HUES64 (cell line): ENCODE data around the gene ZNF501.
A peak's percentile ranks its signal among the peaks of the same experiment; 100 is the strongest.

Experiments used
- H3K27ac ChIP-seq: 2 replicates; pipeline ENCODE4 v1.7.0; 2013; ENCODE audit warnings: low read depth, low read length, inconsistent platforms
- H3K27me3 ChIP-seq: 2 replicates; pipeline ENCODE4 v1.6.1; 2013; ENCODE audit warnings: mild to moderate bottlenecking, low read length; ENCODE audit not compliant: insufficient read depth
- H3K36me3 ChIP-seq: 2 replicates; pipeline ENCODE4 v1.6.1; 2013; ENCODE audit warnings: mild to moderate bottlenecking, low read length; ENCODE audit not compliant: insufficient read depth
- H3K4me1 ChIP-seq: 2 replicates; pipeline ENCODE4 v1.6.1; 2013; ENCODE audit warnings: mild to moderate bottlenecking, low read length, moderate library complexity; ENCODE audit not compliant: insufficient read depth
- H3K4me3 ChIP-seq: 2 replicates; pipeline ENCODE4 v1.5.1; 2013; ENCODE audit warnings: mild to moderate bottlenecking, low read length, moderate library complexity
- H3K9ac ChIP-seq: 2 replicates; pipeline ENCODE4 v1.6.1; 2013; ENCODE audit warnings: mild to moderate bottlenecking, low read depth, low read length
- H3K9me3 ChIP-seq: 2 replicates; pipeline ENCODE4 v1.6.1; 2013; ENCODE audit warnings: low read depth, low read length; ENCODE audit not compliant: insufficient read depth
- WGBS: fragments of 150-250, 120-280 bp; methylation state at CpG from one replicate; pipeline ENCODE4 v1.1.7; 2013; ENCODE audit warnings: missing lambda C conversion rate; 5-methylcytosine and 5-hydroxymethylcytosine counted together

The ZNF501 gene

DNA sequence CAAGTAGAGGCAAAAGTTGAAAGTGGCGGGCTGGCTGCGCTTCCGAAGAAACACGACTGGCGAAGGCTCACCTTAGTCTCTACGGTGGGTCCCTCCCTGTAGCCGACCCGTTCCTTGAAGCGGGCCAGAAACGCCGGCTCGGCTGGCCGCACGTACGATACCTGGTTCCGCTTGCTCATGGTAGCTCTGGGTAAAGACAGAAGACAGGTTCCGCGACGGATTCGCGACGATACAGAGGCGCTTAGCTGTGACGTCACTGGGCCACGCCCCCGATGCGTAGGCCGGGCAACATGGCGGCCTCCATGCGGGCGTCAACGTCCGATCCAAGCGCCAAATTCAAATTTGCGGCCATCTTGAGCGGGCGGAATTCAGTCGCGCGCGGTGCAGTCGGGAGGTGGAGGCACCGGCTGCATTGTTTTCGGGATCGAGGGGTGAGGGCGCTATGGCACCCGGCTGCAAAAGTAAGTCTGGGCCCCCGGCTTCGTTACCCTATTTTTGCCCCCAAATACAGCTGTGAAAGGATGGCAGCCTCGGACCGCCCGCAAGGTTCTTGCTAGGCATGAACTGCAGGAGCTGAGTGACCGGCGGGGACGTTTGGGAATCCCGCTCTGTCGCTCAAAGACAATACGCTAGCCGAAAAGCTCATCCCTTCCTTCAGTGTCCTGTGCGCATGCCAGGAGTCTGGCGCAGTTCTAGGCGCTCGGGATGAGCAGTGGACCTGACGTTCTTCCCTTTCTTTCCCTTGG lies 32.2 kb downstream of the ZNF501 start, which contains the start of the genes KIAA1143 and KIF15:
KIAA1143 (minus strand) TSS at position 196 of the 746 bp plus-strand sequence; CDS start at position 179, 17 bp downstream.
KIF15 (plus strand) TSS at position 371 of the 746 bp plus-strand sequence; CDS start at position 443, 72 bp downstream.
- Histone ChIP-seq H3K9me3 (peaks cover 20% of the 10 kb centered on the region; the same call in 1 of the 2 replicates), H3K4me1 (peaks cover 5% of the 10 kb centered on the region), H3K36me3 (peaks cover 54% of the 10 kb centered on the region), H3K27me3 (no peaks in the 10 kb centered on the region), H3K27ac (peak within 1 kb of the TSS; percentile 97), H3K9ac (peak within 1 kb of the TSS; percentile 98), H3K4me3 (peak within 1 kb of the TSS; percentile 96)
- WGBS = under 1% methylated on average over 64 of the region's 64 CpGs

DNA sequence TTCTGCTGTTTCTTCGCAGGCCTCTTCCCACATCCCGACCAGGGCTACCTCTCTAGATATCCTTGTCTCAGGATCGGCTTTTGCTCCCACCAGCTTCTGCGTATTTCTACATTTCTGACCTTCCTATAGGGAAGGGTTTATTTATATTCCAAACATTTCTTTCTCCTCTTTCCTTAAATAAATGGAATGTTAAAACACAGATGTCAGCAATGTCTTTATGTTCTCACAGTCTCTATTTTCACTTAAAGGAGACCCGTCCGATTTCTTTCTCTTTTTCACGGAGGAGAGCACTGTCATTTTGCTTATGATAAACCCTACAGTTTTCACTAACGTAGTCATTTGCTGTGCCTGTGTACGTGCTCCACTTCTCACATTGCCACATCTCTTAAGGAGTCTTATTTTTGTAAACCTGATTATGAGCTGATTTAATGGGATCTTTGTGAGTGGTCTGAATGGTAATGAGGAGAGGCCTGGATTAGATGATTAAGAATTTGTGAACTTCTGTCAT lies 32.8 kb downstream of the ZNF501 start:
- under 1% methylated on average over 8 of the region's 9 CpGs for WGBS
- H3K27me3 ChIP-seq = no peaks in the 10 kb centered on the region
- H3K4me3 ChIP-seq = peak overlapping the region; percentile 96
- H3K36me3 ChIP-seq = peaks cover 48% of the 10 kb centered on the region
- peak overlapping the region; percentile 97 for H3K27ac ChIP-seq
- H3K9me3 ChIP-seq = peaks cover 23% of the 10 kb centered on the region; the same call in 1 of the 2 replicates
- H3K4me1 ChIP-seq = peaks cover 5% of the 10 kb centered on the region
- H3K9ac ChIP-seq = peak overlapping the region; percentile 98

DNA sequence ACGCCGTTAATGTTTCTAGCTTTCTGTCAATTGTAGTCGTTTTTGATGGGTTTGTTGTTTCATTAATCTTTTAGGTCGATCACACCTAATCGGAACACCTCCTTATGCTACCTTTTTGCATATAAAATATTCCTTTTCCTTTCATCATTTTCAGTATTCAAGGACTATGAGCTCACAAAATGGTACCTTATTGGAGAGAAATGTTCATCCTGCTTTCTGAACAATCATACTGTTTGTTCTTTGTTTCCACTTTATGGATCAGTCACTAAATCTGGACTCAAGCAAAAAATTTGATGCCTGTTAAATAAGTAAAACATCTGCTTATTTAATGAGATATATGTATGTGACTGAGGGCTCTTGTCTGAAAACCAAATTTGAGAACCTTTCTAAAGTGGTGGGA lies 33.3 kb downstream of the ZNF501 start:
- 36% methylated on average over 5 of the region's 5 CpGs for WGBS
- Histone ChIP-seq H3K36me3 (peaks cover 46% of the 10 kb centered on the region), H3K4me3 (peak overlapping the region; percentile 96), H3K9ac (peak overlapping the region; percentile 98), H3K27ac (peak overlapping the region; percentile 97; the same call in 1 of the 2 replicates), H3K27me3 (no peaks in the 10 kb centered on the region), H3K4me1 (peaks cover 5% of the 10 kb centered on the region), H3K9me3 (peaks cover 25% of the 10 kb centered on the region; the same call in 1 of the 2 replicates)

- H3K9ac ChIP-seq = no peak overlapping the region
- no peaks in the 10 kb centered on the region for H3K27me3 ChIP-seq
- peaks cover 32% of the 10 kb centered on the region for H3K9me3 ChIP-seq
- no peak overlapping the region for H3K27ac ChIP-seq
- peaks cover 42% of the 10 kb centered on the region for H3K36me3 ChIP-seq
- H3K4me3 ChIP-seq = no peak overlapping the region
- H3K4me1 ChIP-seq = peaks cover 5% of the 10 kb centered on the region
Observed at GRCh38 chr3:44764248-44764647, 34.8 kb downstream of the ZNF501 start.

DNA sequence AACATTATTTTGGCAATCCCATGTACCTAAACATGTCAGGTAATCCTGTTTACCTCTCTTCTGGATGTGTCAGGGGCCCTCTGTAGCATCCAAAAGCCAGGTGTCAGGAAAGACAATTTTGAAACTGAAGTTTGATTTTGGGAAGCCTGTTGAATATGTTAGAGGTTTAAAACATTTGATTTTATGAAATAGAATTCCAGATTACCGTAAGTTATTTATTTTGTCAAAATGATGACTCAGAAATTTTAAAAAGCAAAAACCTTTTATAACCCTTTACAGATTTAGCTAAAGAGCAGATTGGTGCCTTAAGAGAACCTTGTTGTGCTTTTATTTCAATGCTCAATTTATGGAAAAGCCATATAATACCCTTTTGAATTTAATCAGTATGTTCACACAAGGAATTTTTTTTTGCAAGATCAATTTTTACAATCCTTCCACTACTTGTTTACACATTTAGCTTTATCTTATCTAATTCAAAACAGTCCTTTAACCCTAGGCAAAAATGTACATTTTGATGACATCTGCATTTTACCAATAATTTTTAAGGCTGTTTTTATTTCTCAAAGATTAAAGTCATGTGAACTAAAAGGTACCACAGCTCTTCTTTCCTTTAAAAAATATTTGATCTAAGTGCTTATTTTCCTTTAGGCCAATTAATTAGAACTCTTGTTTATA lies 42.1 kb downstream of the ZNF501 start:
- Histone ChIP-seq H3K4me3 (no peak overlapping the region; the same call in 1 of the 2 replicates), H3K27me3 (no peaks in the 10 kb centered on the region), H3K36me3 (peaks cover 79% of the 10 kb centered on the region), H3K9me3 (peaks cover 61% of the 10 kb centered on the region), H3K9ac (no peak overlapping the region), H3K4me1 (no peaks in the 10 kb centered on the region; the same call in 1 of the 2 replicates), H3K27ac (no peak overlapping the region)
- no CpG with 5 or more reads among the region's 1 CpG for WGBS

DNA sequence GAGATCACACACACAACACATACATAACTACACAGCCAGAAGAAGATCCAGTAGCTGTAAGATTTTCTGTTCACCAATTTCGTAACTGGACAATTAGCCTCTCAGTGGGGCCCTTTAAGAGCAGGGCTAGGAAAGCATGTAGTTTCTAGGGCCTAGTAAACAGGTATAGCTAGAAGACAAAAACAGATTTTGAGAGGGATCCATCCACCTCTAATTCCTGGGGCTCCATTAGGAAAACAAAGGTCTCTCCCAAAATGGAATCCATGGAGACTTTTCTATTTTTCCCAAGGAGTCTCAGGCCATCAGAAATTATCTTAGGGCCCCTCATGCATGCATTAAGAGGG lies 42.6 kb downstream of the ZNF501 start:
- peaks cover 60% of the 10 kb centered on the region for H3K9me3 ChIP-seq
- H3K27ac ChIP-seq = no peak overlapping the region
- no peak overlapping the region; the same call in 1 of the 2 replicates for H3K4me3 ChIP-seq
- peaks cover 84% of the 10 kb centered on the region for H3K36me3 ChIP-seq
- no peaks in the 10 kb centered on the region for H3K27me3 ChIP-seq
- no peaks in the 10 kb centered on the region; the same call in 1 of the 2 replicates for H3K4me1 ChIP-seq
- WGBS = 100% methylated on average over 1 of the region's 1 CpG
- H3K9ac ChIP-seq = no peak overlapping the region

DNA sequence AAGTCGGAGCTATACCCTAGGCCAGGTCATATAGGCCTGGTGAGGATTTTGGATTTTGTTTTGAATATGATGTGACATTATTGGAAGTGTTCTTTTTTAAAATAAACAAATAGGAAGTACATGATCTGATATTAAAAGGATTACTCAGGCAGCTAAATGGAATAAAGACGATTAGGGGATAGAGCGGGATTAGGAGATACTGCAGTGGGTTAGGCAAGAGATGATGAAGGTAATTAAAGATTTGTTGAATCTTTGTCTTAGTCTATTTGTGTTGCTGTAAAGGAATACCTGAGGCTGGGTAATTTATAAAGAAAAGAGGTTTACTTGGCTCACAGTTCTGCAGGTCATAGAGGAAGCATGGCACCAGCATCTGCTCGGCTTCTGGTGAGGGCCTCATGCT lies 53.5 kb downstream of the ZNF501 start:
- H3K4me1 ChIP-seq = no peaks in the 10 kb centered on the region
- peaks cover 82% of the 10 kb centered on the region for H3K36me3 ChIP-seq
- no peaks in the 10 kb centered on the region for H3K9me3 ChIP-seq
- no peaks in the 10 kb centered on the region for H3K27me3 ChIP-seq
- H3K27ac ChIP-seq = no peak overlapping the region
- no peak overlapping the region for H3K9ac ChIP-seq
- 95% methylated on average over 4 of the region's 4 CpGs for WGBS
- no peak overlapping the region for H3K4me3 ChIP-seq
